ENCODE data around the gene ESPN.
A peak's percentile ranks its signal among the peaks of the same experiment; 100 is the strongest.

Gene ESPN

DNA sequence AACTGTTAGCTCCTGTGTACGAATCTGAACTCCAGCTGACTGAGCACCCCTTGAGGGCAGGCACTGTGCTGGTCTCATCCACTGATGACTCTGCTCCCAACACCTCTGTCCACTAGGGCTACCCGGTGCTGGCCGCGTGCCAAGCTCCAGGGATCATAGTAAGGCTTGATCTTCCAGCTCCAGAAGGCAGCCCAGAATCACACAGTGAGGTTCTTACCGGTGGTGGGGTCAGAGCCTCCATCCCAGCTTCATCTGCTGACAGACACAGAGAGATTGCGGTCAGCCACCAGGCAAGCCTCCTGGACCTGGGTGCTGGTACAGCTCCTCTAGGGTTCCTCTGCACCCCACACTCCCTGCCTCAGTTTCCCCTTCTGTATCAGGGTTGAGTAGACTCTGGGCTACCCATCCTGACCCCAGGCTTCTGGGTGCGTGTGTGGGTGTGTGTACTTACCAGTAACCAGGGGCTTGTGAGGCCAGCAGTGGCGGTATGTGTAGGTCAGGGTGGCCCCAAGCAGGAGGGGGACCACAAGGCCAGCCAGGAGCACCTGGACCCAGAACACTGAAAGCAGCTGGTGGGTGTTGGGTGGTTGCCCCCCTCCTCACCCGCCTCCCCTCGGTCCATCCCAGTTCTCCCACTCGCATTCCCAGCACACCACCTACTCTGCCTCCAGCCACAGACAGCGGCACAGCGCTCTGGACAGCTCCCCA is 38.0 kb downstream of the ESPN start:
- Histone ChIP-seq H3K27ac (ENCODE audit: extremely low read depth, low read depth, low read length) (no peak overlapping the region), H3K9me3 (ENCODE audit: control insufficient read depth, insufficient read depth, low read depth, low read length) (no peaks in the 10 kb centered on the region), H3K4me1 (ENCODE audit: control insufficient read depth, insufficient read depth, low read length) (no peaks in the 10 kb centered on the region), H3K36me3 (ENCODE audit: control insufficient read depth in 2 of 2, insufficient read depth in 1 of 2, low read length in 2 of 2) (peaks cover 0 to 35% of the 10 kb centered on the region in 2 experiments; a peak in 1 of 3 replicates), H3K4me3 (ENCODE audit: low read depth, low read length) (no peak overlapping the region)
- CTCF ChIA-PET, result interaction anchor here (0.8 to 2.7 kb wide), 5 partner anchors 11 to 216 kb away, joined by 3 to 10 read pairs (median 4); no protein-coding TSS in a partner anchor
- no peak for TF ChIP-seq BCL11A (tag by site-specific recombination; IDR thresholded peaks at IDR 0.05; ENCODE audit: low read depth)
- TF ChIP-seq ZNF664 (tag by site-specific recombination; IDR thresholded peaks at IDR 0.05), result no peak
- no peak for TF ChIP-seq ZNF280D (tag by site-specific recombination; IDR thresholded peaks at IDR 0.05)
- TF ChIP-seq ZNF48 (tag by site-specific recombination; IDR thresholded peaks at IDR 0.05), result no peak
- no peak for TF ChIP-seq ZNF37A (tag by site-specific recombination; IDR thresholded peaks at IDR 0.05)
- no peak for TF ChIP-seq ZSCAN23 (tag by site-specific recombination; IDR thresholded peaks at IDR 0.05)
- no peak for TF ChIP-seq ZNF555 (tag by site-specific recombination; conservative IDR thresholded peaks at IDR 0.05)
- TF ChIP-seq PBX3 (CRISPR knock-in tag; IDR thresholded peaks at IDR 0.05), result no peak
- TF ChIP-seq ZBTB21 (tag by site-specific recombination; IDR thresholded peaks at IDR 0.05), result no peak
- TF ChIP-seq ZFHX2 (tag by site-specific recombination; conservative IDR thresholded peaks at IDR 0.05), result peak; percentile 66
- TF ChIP-seq ZNF311 (tag by site-specific recombination; IDR thresholded peaks at IDR 0.05; ENCODE audit: borderline replicate concordance), result no peak
- TF ChIP-seq CTCF (tag by site-specific recombination; IDR thresholded peaks at IDR 0.05), result peak; percentile 14; the same call in 1 of the 2 replicates
- no peak for TF ChIP-seq KLF10 (tag by site-specific recombination; IDR thresholded peaks at IDR 0.05)
- no peak for TF ChIP-seq ZNF654 (tag by site-specific recombination; IDR thresholded peaks at IDR 0.05; ENCODE audit: low read depth)
- no peak for TF ChIP-seq ZNF707 (tag by site-specific recombination; IDR thresholded peaks at IDR 0.05)
- TF ChIP-seq ZNF585B (tag by site-specific recombination; IDR thresholded peaks at IDR 0.05), result no peak
- TF ChIP-seq GFI1B (tag by site-specific recombination; IDR thresholded peaks at IDR 0.05), result no peak
- no peak for TF ChIP-seq ZNF701 (tag by site-specific recombination; IDR thresholded peaks at IDR 0.05)
- peak; percentile 81 for TF ChIP-seq EGR2 (tag by site-specific recombination; IDR thresholded peaks at IDR 0.05; ENCODE audit: low read depth)
- no peak for TF ChIP-seq ZNF521 (tag by site-specific recombination; IDR thresholded peaks at IDR 0.05)
- TF ChIP-seq, protein P1, sequence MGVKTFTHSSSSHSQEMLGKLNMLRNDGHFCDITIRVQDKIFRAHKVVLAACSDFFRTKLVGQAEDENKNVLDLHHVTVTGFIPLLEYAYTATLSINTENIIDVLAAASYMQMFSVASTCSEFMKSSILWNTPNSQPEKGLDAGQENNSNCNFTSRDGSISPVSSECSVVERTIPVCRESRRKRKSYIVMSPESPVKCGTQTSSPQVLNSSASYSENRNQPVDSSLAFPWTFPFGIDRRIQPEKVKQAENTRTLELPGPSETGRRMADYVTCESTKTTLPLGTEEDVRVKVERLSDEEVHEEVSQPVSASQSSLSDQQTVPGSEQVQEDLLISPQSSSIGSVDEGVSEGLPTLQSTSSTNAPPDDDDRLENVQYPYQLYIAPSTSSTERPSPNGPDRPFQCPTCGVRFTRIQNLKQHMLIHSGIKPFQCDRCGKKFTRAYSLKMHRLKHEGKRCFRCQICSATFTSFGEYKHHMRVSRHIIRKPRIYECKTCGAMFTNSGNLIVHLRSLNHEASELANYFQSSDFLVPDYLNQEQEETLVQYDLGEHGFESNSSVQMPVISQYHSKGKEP (tag by site-specific recombination; IDR thresholded peaks at IDR 0.05), result no peak
- TF ChIP-seq REST (tag by site-specific recombination; IDR thresholded peaks at IDR 0.05), result 0 out of 2 replicates have a peak, but pooled peaks have one; percentile 33
- POLR2A ChIA-PET, result no interaction called here
